K562 (cell line): Measurements from ENCODE around the gene GTF3C1. TPM values are rescaled to one million over a fixed set of nuclear protein-coding genes. Genes with fewer than 3 reads are reported as not detected.

ENCODE experiments used
- DPF2 ChIP-seq: fragments of 450-650 bp; IDR thresholded peaks from 2 replicates; pipeline ENCODE4 v1.6.1; 2016
- FOXK1 ChIP-seq: sonication (generic); formaldehyde crosslinking; IDR thresholded peaks from 2 replicates; pipeline ENCODE4 v1.8.0; 2022; ENCODE audit warnings: missing genetic modification reagents, mild to moderate bottlenecking, borderline replicate concordance
- GTF2A2 ChIP-seq: IDR thresholded peaks from 2 replicates; pipeline ENCODE4 v1.6.1; 2016; ENCODE audit warnings: mild to moderate bottlenecking, missing genetic modification characterization, missing compliant biosample characterization
- JUN ChIP-seq, 2 experiments: sonication (generic) in 1 of 2; formaldehyde crosslinking in 1 of 2; IDR thresholded peaks; 2 replicates each; pipeline versions ENCODE4 v1.6.1 to v1.8.0; 2012 to 2022; ENCODE audit warnings: borderline replicate concordance in 2 of 2, mild to moderate bottlenecking in 2 of 2, improper control_type of control experiment in 1 of 2, low read depth in 1 of 2, low read length in 1 of 2, missing genetic modification reagents in 1 of 2
- KDM5B ChIP-seq: fragments of 200-600 bp; sonication (generic); IDR thresholded peaks from 2 replicates; pipeline ENCODE4 v1.6.1; 2012; ENCODE audit warnings: low read depth, mild to moderate bottlenecking, moderate library complexity, low read length, control low read depth, inconsistent platforms; ENCODE audit not compliant: insufficient replicate concordance
- KLF16 ChIP-seq: IDR thresholded peaks from 2 replicates; pipeline ENCODE4 v1.6.1; 2016; ENCODE audit warnings: antibody characterized with exemption
- LEF1 ChIP-seq: fragments of 450-650 bp; IDR thresholded peaks from 2 replicates; pipeline ENCODE4 v1.6.1; 2016; ENCODE audit warnings: mild to moderate bottlenecking
- POLR2A ChIP-seq: fragments of 450-650 bp; conservative IDR thresholded peaks from 2 replicates; pipeline ENCODE4 v1.6.1; 2016
- SAP30 ChIP-seq: fragments of 200-600 bp; sonication (generic); IDR thresholded peaks from 2 replicates; pipeline ENCODE4 v1.6.1; 2012; ENCODE audit warnings: borderline replicate concordance, low read depth, mild to moderate bottlenecking, moderate library complexity, low read length, control low read depth, inconsistent platforms; ENCODE audit not compliant: insufficient read depth, poor library complexity, severe bottlenecking
- TBL1XR1 ChIP-seq, 2 experiments: IDR thresholded peaks; 2 replicates each; pipeline ENCODE4 v1.6.1; 2012; ENCODE audit warnings: improper control_type of control experiment in 2 of 2, low read length in 2 of 2, mild to moderate bottlenecking in 1 of 2
- TBP ChIP-seq: optimal IDR thresholded peaks from 2 replicates; pipeline ENCODE3; 2011; ENCODE audit warnings: low read depth, low read length, improper control_type of control experiment
- TCF3 ChIP-seq: sonication (generic); formaldehyde crosslinking; IDR thresholded peaks from 2 replicates; pipeline ENCODE4 v1.4.0; 2020; ENCODE audit warnings: mild to moderate bottlenecking, missing genetic modification reagents
- TCF7L2 ChIP-seq: fragments of 150-350 bp; IDR thresholded peaks from 2 replicates; pipeline ENCODE4 v1.6.1; 2016; ENCODE audit warnings: low read depth, mild to moderate bottlenecking, low read length, moderate library complexity
- TRIM28 ChIP-seq: fragments of 450-650 bp; IDR thresholded peaks from 2 replicates; pipeline ENCODE4 v1.6.1; 2017
- ZKSCAN1 ChIP-seq: fragments of 150-350 bp; IDR thresholded peaks from 2 replicates; pipeline ENCODE4 v1.6.1; 2016; ENCODE audit warnings: low read depth, low read length
- ZKSCAN3 ChIP-seq: fragments of 250-450 bp; sonication (Bioruptor Pico); IDR thresholded peaks from 2 replicates; pipeline ENCODE4 v1.4.0; 2020
- ZNF239 ChIP-seq: fragments of 250-450 bp; sonication (Bioruptor Pico); IDR thresholded peaks from 2 replicates; pipeline ENCODE4 v1.4.0; 2020; ENCODE audit warnings: mild to moderate bottlenecking
- ZNF699 ChIP-seq: fragments of 250-450 bp; sonication (Bioruptor Pico); IDR thresholded peaks from 2 replicates; pipeline ENCODE4 v1.8.0; 2021; ENCODE audit warnings: mild to moderate bottlenecking, moderate library complexity; ENCODE audit not compliant: insufficient replicate concordance
- ZSCAN29 ChIP-seq: fragments of 450-650 bp; IDR thresholded peaks from 2 replicates; pipeline ENCODE4 v1.6.1; 2017
- polyA plus RNA-seq, 8 experiments: library from polyadenylated mRNA; depleted of rRNA in 4 of 8; stranded (reverse) in 5 of 8; unstranded in 3 of 8; fragments of >200 nt; fragmentation: Nextera tagmentation in 2 of 8; fragmentation: Illumina TruSeq in 1 of 8; extraction: Ambion mirVana in 2 of 8; extraction: Trizol in 1 of 8; gene quantifications; 2 replicates each; pipeline versions ENCODE4 v1.2.1 to v1.2.3, GENCODE V29; 2011 to 2014; ENCODE audit warnings: inconsistent platforms in 1 of 8, missing spikeins in 1 of 8
- total RNA-seq, 7 experiments: library from RNA; depleted of rRNA in 6 of 7; stranded (reverse); fragments of >200 nt in 6 of 7; fragmentation: Illumina TruSeq in 2 of 7; extraction: Trizol in 2 of 7; gene quantifications; 2 replicates each; pipeline versions ENCODE4 v1.2.1 to v1.2.3, GENCODE V29; 2011 to 2021; ENCODE audit warnings: low replicate concordance in 1 of 7
- TF ChIP-seq, protein P1 (sequence below): fragments of 450-650 bp; IDR thresholded peaks from one replicate; pipeline ENCODE4 v1.6.1; 2018; ENCODE audit warnings: mild to moderate bottlenecking, moderate library complexity; ENCODE audit not compliant: partially characterized antibody
- TF ChIP-seq, protein P2 (sequence below), 2 experiments: IDR thresholded peaks; 2 replicates each; pipeline ENCODE4 v1.6.1; 2012; ENCODE audit warnings: improper control_type of control experiment in 2 of 2, low read depth in 2 of 2, low read length in 2 of 2, borderline replicate concordance in 1 of 2
- TF ChIP-seq, protein P3 (sequence below): fragments of 250-450 bp; sonication (Bioruptor Pico); IDR thresholded peaks from 2 replicates; pipeline ENCODE4 v1.8.0; 2022; ENCODE audit warnings: moderate library complexity, mild to moderate bottlenecking, inconsistent platforms
- TF ChIP-seq, protein P4 (sequence below), 2 experiments: fragments of 450-650 bp; conservative IDR thresholded peaks; 2 replicates each; pipeline ENCODE4 v1.6.1; 2017; ENCODE audit warnings: mild to moderate bottlenecking in 2 of 2, moderate library complexity in 2 of 2
- TF ChIP-seq, protein P5 (sequence below): sonication (generic); IDR thresholded peaks from 2 replicates; pipeline ENCODE4 v1.6.1; 2016

GTF3C1 gene
- total and polyA plus RNA-seq, 9 of the 15 experiments (the other 6 are each of a cell fraction or from before 2014, with no cell fraction given) = 0.72 to 63.6 (median 30.9) TPM

DNA sequence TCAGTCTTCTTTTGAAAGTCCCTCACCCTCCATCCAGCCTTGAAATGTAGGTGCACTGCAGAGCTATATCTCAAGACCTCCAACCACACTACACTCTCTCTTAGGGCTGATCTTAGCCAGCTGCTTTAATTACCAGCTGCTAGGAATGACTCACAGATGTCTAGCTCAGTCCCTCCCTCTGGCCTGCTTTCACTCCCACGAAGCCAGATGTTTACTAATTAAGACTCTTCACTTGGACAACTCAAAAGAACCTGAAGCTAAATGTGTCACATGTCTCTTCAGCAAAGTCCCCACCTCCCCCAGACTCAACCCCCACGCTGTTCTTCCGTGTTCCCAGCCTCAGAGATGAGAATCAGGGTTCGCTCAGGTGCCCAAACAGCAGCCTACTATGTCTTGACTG lies 2.6 kb downstream of the GTF3C1 start (continued):
- TF ChIP-seq JUN (IDR thresholded peaks at IDR 0.05; ENCODE audit: borderline replicate concordance, low read depth, low read length) = peak; percentile 80; the same call in 1 of the 2 replicates
- TF ChIP-seq JUN (CRISPR knock-in tag; IDR thresholded peaks at IDR 0.05; ENCODE audit: borderline replicate concordance) = no peak
- TF ChIP-seq, protein P1, sequence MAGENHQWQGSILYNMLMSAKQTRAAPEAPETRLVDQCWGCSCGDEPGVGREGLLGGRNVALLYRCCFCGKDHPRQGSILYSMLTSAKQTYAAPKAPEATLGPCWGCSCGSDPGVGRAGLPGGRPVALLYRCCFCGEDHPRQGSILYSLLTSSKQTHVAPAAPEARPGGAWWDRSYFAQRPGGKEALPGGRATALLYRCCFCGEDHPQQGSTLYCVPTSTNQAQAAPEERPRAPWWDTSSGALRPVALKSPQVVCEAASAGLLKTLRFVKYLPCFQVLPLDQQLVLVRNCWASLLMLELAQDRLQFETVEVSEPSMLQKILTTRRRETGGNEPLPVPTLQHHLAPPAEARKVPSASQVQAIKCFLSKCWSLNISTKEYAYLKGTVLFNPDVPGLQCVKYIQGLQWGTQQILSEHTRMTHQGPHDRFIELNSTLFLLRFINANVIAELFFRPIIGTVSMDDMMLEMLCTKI = no peak
- no peak for TF ChIP-seq SAP30
- TF ChIP-seq ZNF699 (CRISPR knock-in tag) = no peak
- TF ChIP-seq ZKSCAN3 (CRISPR knock-in tag) = no peak
- no peak for TF ChIP-seq FOXK1 (CRISPR knock-in tag)
- TF ChIP-seq DPF2 = peak; percentile 84
- TF ChIP-seq, protein P2, sequence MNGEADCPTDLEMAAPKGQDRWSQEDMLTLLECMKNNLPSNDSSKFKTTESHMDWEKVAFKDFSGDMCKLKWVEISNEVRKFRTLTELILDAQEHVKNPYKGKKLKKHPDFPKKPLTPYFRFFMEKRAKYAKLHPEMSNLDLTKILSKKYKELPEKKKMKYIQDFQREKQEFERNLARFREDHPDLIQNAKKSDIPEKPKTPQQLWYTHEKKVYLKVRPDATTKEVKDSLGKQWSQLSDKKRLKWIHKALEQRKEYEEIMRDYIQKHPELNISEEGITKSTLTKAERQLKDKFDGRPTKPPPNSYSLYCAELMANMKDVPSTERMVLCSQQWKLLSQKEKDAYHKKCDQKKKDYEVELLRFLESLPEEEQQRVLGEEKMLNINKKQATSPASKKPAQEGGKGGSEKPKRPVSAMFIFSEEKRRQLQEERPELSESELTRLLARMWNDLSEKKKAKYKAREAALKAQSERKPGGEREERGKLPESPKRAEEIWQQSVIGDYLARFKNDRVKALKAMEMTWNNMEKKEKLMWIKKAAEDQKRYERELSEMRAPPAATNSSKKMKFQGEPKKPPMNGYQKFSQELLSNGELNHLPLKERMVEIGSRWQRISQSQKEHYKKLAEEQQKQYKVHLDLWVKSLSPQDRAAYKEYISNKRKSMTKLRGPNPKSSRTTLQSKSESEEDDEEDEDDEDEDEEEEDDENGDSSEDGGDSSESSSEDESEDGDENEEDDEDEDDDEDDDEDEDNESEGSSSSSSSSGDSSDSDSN (IDR thresholded peaks at IDR 0.05; ENCODE audit: borderline replicate concordance in 1 of 2, low read depth in 2 of 2, low read length in 2 of 2) = no peak
- no peak for TF ChIP-seq ZNF239 (CRISPR knock-in tag)
- TF ChIP-seq, protein P3, sequence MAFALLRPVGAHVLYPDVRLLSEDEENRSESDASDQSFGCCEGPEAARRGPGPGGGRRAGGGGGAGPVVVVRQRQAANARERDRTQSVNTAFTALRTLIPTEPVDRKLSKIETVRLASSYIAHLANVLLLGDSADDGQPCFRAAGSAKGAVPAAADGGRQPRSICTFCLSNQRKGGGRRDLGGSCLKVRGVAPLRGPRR (CRISPR knock-in tag) = no peak
- TF ChIP-seq GTF2A2 (tag) = no peak
- peak; percentile 61; the same call in 1 of the 2 replicates for TF ChIP-seq LEF1
- no peak for TF ChIP-seq TRIM28
- TF ChIP-seq, protein P4, sequence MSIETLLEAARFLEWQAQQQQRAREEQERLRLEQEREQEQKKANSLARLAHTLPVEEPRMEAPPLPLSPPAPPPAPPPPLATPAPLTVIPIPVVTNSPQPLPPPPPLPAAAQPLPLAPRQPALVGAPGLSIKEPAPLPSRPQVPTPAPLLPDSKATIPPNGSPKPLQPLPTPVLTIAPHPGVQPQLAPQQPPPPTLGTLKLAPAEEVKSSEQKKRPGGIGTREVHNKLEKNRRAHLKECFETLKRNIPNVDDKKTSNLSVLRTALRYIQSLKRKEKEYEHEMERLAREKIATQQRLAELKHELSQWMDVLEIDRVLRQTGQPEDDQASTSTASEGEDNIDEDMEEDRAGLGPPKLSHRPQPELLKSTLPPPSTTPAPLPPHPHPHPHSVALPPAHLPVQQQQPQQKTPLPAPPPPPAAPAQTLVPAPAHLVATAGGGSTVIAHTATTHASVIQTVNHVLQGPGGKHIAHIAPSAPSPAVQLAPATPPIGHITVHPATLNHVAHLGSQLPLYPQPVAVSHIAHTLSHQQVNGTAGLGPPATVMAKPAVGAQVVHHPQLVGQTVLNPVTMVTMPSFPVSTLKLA (conservative IDR thresholded peaks at IDR 0.05) = peak; percentile 38 to 72; a peak in 3 of 4 replicates
- peak; percentile 47; the same call in 1 of the 2 replicates for TF ChIP-seq ZKSCAN1
- TF ChIP-seq TBP = no peak
- TF ChIP-seq KDM5B = no peak
- peak; percentile 91 for TF ChIP-seq KLF16
- TF ChIP-seq TCF7L2 = no peak
- no peak for TF ChIP-seq POLR2A
- TF ChIP-seq TCF3 (CRISPR knock-in tag) = peak; percentile 75
- TF ChIP-seq ZSCAN29 = no peak
- TF ChIP-seq, protein P5, sequence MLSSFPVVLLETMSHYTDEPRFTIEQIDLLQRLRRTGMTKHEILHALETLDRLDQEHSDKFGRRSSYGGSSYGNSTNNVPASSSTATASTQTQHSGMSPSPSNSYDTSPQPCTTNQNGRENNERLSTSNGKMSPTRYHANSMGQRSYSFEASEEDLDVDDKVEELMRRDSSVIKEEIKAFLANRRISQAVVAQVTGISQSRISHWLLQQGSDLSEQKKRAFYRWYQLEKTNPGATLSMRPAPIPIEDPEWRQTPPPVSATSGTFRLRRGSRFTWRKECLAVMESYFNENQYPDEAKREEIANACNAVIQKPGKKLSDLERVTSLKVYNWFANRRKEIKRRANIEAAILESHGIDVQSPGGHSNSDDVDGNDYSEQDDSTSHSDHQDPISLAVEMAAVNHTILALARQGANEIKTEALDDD = peak; percentile 66; the same call in 1 of the 2 replicates
- peak in 1 of 2 experiments; percentile 78; a peak in 2 of 4 replicates for TF ChIP-seq TBL1XR1 (IDR thresholded peaks at IDR 0.05; ENCODE audit: low read length in 2 of 2)
